ENCODE results near the gene ZBTB20. TPM values are rescaled to one million over a fixed set of nuclear protein-coding genes. Genes with fewer than 3 reads are reported as not detected.

ZBTB20 gene
- total RNA-seq, 3 donors from 2014 or later, result 62.9 to 150 (median 109) TPM

DNA sequence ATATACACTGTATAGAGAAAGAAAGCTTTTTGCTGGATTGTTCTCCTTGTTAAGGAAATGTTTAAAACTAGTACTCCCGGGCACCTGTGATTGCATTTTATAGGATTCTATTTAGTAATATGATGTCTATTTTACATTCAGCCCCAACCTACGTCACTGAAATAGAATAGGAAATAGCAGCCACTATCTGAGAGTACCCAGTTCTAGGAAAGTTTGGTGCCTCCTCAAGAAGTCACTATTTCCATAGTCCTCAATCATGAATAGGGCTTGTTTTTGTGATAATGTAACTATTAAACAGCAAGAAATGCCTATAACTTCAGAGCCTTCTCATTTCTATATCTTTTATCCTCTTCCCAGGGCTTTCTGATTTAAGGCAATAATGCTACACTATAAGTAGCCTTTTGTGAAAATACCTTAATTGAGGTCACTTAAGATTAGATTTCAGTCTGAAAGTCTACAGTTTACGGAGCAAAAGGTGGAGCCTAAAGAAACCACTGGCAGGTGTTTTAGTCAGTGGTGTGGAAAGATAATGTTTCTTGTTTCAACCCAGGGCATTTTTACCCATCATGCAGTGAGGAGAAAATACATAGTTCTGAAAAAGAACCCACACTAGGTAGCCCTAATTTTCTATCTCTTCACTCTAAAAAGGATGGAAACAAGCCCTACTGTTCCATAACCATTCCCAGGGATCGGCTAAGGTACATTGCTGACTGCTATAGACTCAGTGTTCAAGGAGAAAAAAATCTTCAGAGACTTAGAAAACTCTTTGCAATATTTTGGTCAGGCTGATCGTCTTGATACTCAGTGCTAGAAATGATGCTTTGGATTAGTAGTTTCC lies 814.5 kb downstream of the ZBTB20 start:
- Histone ChIP-seq H3K9me3 (no peaks in the 10 kb centered on the region), H3K4me1 (no peaks in the 10 kb centered on the region), H3K36me3 (no peaks in the 10 kb centered on the region), H3K4me3 (no peak overlapping the region), H3K27ac (no peak overlapping the region), H3K27me3 (no peaks in the 10 kb centered on the region)
- no peak for DNase-seq (ENCODE audit: low spot score in 2 of 2)
- intact Hi-C loops (cut with DNase I; ENCODE audit: low total_unique reads), result no loop called here
- TF ChIP-seq CTCF (IDR thresholded peaks at IDR 0.05), result no peak

GRCh38 chr3:114331710-114332109 lies 815.4 kb downstream of the ZBTB20 start:
- H3K9me3 ChIP-seq, result no peaks in the 10 kb centered on the region
- H3K4me1 ChIP-seq, result no peaks in the 10 kb centered on the region
- no peak for TF ChIP-seq POLR2A (IDR thresholded peaks at IDR 0.05)
- no peak for TF ChIP-seq CTCF (IDR thresholded peaks at IDR 0.05)
- TF ChIP-seq POLR2AphosphoS5 (IDR thresholded peaks at IDR 0.05), result no peak
- H3K27ac ChIP-seq, result no peak overlapping the region
- H3K4me3 ChIP-seq, result no peak overlapping the region
- no peaks in the 10 kb centered on the region for H3K27me3 ChIP-seq
- DNase-seq (ENCODE audit: low spot score in 2 of 2), result no peak
- intact Hi-C loops (cut with DNase I; ENCODE audit: low total_unique reads), result no loop called here
- H3K36me3 ChIP-seq, result no peaks in the 10 kb centered on the region

DNA sequence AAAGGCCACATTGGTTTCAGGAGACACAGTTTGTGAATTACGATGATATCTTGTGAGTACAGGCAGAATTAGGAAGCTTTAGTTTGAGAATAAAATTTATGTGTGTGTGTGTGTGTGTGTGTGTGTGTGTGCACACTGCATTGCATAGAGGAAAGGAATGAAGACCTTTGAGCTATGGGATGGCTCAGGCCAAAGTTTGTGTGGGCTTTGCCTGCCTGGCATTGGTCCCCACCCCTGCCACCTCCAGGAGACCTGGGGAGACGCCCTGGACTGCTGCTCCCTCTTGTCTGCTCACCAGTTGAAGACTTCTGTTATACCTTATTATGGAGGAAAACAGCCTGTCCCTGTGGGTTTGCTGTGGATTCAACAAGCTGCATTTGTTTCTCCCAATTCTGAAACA lies 816.1 kb downstream of the ZBTB20 start:
- intact Hi-C loops (cut with DNase I; ENCODE audit: low total_unique reads), result no loop called here
- TF ChIP-seq POLR2AphosphoS5 (IDR thresholded peaks at IDR 0.05), result no peak
- no peak for TF ChIP-seq CTCF (IDR thresholded peaks at IDR 0.05)
- no peak for TF ChIP-seq POLR2A (IDR thresholded peaks at IDR 0.05)
- Histone ChIP-seq H3K4me1 (no peaks in the 10 kb centered on the region), H3K4me3 (no peak overlapping the region), H3K36me3 (no peaks in the 10 kb centered on the region), H3K27me3 (no peaks in the 10 kb centered on the region), H3K9me3 (no peaks in the 10 kb centered on the region), H3K27ac (no peak overlapping the region)
- no peak for DNase-seq (ENCODE audit: low spot score in 2 of 2)

- Histone ChIP-seq H3K27ac (no peak overlapping the region), H3K9me3 (no peaks in the 10 kb centered on the region), H3K4me1 (no peaks in the 10 kb centered on the region), H3K4me3 (no peak overlapping the region), H3K36me3 (no peaks in the 10 kb centered on the region), H3K27me3 (no peaks in the 10 kb centered on the region)
- TF ChIP-seq POLR2A (IDR thresholded peaks at IDR 0.05) (no peak), POLR2AphosphoS5 (IDR thresholded peaks at IDR 0.05) (no peak), CTCF (IDR thresholded peaks at IDR 0.05) (no peak)
- no peak for DNase-seq (ENCODE audit: low spot score in 2 of 2)
- intact Hi-C loops (cut with DNase I; ENCODE audit: low total_unique reads), result no loop called here
Measured at GRCh38 chr3:114329823-114330222, 817.3 kb downstream of the ZBTB20 start.

DNA sequence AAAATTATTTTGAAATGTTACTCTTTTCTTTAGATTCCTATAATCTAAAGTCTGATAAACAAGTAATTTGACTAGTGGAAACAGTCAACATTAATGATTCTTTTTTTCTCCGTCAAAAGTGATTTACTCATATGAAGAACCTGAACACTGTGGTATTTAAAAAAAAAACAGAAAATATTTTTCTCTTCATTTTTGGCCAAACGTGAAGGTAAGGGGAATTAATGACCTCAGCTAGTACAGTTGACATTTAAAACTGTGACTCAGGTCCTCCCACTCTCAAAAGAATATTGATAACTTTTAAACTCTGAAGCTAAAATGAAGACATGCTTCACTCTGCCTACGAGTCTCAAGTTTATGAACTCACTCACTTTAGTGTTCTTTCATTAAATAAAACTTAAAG lies 818.7 kb downstream of the ZBTB20 start:
- no peaks in the 10 kb centered on the region for H3K9me3 ChIP-seq
- H3K4me1 ChIP-seq, result no peaks in the 10 kb centered on the region
- intact Hi-C loops (cut with DNase I; ENCODE audit: low total_unique reads), result no loop called here
- H3K27me3 ChIP-seq, result no peaks in the 10 kb centered on the region
- no peak overlapping the region for H3K4me3 ChIP-seq
- no peak for TF ChIP-seq POLR2AphosphoS5 (IDR thresholded peaks at IDR 0.05)
- no peak for TF ChIP-seq POLR2A (IDR thresholded peaks at IDR 0.05)
- no peak for TF ChIP-seq CTCF (IDR thresholded peaks at IDR 0.05)
- H3K27ac ChIP-seq, result no peak overlapping the region
- H3K36me3 ChIP-seq, result no peaks in the 10 kb centered on the region
- DNase-seq (ENCODE audit: low spot score in 2 of 2), result no peak
